Head of caudate nucleus (tissue), 42 donors: ENCODE results near the gene SLC16A3.

Experiments
- DNase-seq, 42 donors: peaks; one replicate each; pipeline versions ENCODE4 v3.0.0 to v3.0.0-alpha.2; 2020 to 2021; ENCODE audit warnings: mixed read lengths in 7 of 42
- intact Hi-C: fragments of 100-400 bp; cut with DNase I; formaldehyde crosslinking; loops from one replicate; pipeline ENCODE4 v1.15.0; 2022

Gene SLC16A3

GRCh38 chr17:82274134-82275020 is 45.5 kb downstream of the SLC16A3 start:
- intact Hi-C loops: no loop called here

GRCh38 chr17:82275326-82275725 is 46.5 kb downstream of the SLC16A3 start:
- intact Hi-C loops: no loop called here
- no peak for DNase-seq

More at GRCh38 chr17:82274134-82275020, 45.5 kb downstream of the SLC16A3 start:
- no peak for DNase-seq

- no peak for DNase-seq
- intact Hi-C loops: no loop called here
Observed at GRCh38 chr17:82276938-82277337, 48.1 kb downstream of the SLC16A3 start.

- DNase-seq: peak in 11 of 42 donors; percentile 11 to 56 (median 44)
- intact Hi-C loops: no loop called here
Observed at GRCh38 chr17:82277851-82278250, 49.0 kb downstream of the SLC16A3 start.

- no peak for DNase-seq
- intact Hi-C loops: no loop called here
Observed at GRCh38 chr17:82278308-82278707, 49.5 kb downstream of the SLC16A3 start.

GRCh38 chr17:82278786-82279391 is 50.0 kb downstream of the SLC16A3 start:
- no peak for DNase-seq
- intact Hi-C loops: no loop called here

- intact Hi-C loops: no loop called here
- DNase-seq: no peak
Observed at GRCh38 chr17:82280537-82280936, 51.7 kb downstream of the SLC16A3 start.

- DNase-seq: no peak
- intact Hi-C loops: no loop called here
Observed at GRCh38 chr17:82281076-82281475, 52.2 kb downstream of the SLC16A3 start.

- intact Hi-C loops: no loop called here
- DNase-seq: no peak
Observed at GRCh38 chr17:82281502-82282238, 52.8 kb downstream of the SLC16A3 start.

GRCh38 chr17:82282239-82283207 is 53.7 kb downstream of the SLC16A3 start:
- intact Hi-C loops: no loop called here

GRCh38 chr17:82283208-82283749 is 54.4 kb downstream of the SLC16A3 start:
- intact Hi-C loops: no loop called here
- peak in 16 of 42 donors; percentile 19 to 67 (median 32) for DNase-seq

More at GRCh38 chr17:82282239-82283207, 53.7 kb downstream of the SLC16A3 start:
- no peak for DNase-seq

GRCh38 chr17:82285141-82285540 is 56.3 kb downstream of the SLC16A3 start:
- intact Hi-C loops: no loop called here
- DNase-seq: no peak

- no peak for DNase-seq
- intact Hi-C loops: no loop called here
Observed at GRCh38 chr17:82287013-82287867, 58.4 kb downstream of the SLC16A3 start.

- intact Hi-C loops: no loop called here
- no peak for DNase-seq
Observed at GRCh38 chr17:82287868-82288801, 59.3 kb downstream of the SLC16A3 start.
